ENCODE results near the gene NRCAM.

The NRCAM gene

DNA sequence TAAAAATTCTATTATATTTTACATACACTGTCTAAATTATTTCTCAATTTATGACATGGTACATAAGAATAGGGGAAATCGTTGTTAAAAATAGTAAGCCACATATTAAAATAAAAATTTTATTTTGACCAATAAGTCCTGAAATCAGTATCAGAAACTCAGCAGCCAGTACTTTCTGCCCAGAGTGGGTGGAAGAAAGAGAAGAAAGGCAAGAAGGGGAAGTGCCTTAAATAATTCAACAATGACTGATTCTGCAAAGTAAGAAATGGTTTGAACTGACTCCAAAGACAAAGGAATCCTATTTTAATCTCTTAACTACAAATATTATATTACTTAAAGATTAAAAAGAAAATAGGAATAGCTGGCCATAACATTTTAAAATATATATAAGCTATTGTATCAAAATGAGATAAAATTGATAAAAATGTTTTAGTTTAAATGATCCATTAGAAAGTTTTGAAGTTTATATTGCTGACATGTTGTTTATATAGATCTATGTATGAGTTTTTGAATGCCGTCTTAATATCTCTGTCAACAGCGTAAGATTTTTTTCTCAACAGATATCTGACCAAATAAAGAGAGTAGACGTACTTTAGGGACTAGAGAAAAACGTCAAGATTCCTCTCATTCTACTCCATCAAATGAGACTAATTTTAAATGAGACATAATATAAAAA lies 30.2 kb upstream of the NRCAM start:
- Histone ChIP-seq H3K4me3 (ENCODE audit: low read depth, low read length) (no peak overlapping the region), H3K9me3 (ENCODE audit: control insufficient read depth, insufficient read depth, low read depth, low read length) (no peaks in the 10 kb centered on the region), H3K27ac (ENCODE audit: extremely low read depth, low read depth, low read length) (no peak overlapping the region), H3K4me1 (ENCODE audit: control insufficient read depth, insufficient read depth, low read length) (no peaks in the 10 kb centered on the region), H3K36me3 (ENCODE audit: control insufficient read depth in 2 of 2, insufficient read depth in 1 of 2, low read length in 2 of 2) (peaks cover 0 to 3% of the 10 kb centered on the region in 2 experiments; a peak in 1 of 3 replicates)
- ChIA-PET CTCF (interaction anchor here (0.7 to 1.4 kb wide), 3 partner anchors 11 to 352 kb away, joined by 4 to 13 read pairs (median 5); no protein-coding TSS in a partner anchor), POLR2A (no interaction called here)
- TF ChIP-seq ZNF16 (tag by site-specific recombination; IDR thresholded peaks at IDR 0.05; ENCODE audit: low read depth) (no peak), ZNF530 (tag by site-specific recombination; IDR thresholded peaks at IDR 0.05; ENCODE audit: low read depth) (no peak), ZNF184 (tag by site-specific recombination; IDR thresholded peaks at IDR 0.05) (no peak)

DNA sequence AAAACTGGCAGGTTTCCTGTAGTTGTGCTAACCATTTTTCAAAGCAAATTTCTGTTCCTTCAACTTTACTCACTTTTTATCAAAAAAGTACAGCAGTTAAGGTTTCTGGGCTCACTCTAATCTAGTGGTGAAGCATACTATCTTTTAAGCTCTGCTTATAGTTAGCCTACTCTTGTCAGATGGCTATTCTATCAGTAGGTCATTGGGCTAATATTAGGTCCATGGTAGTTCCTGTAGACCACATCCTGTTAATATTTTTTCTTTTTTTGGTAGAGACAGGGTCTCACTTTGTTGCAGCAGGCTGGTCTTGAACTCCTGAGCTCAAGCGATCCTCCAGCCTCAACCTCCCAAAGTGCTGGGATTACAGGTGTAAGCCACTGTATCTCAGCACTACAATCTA lies 27.9 kb upstream of the NRCAM start:
- TF ChIP-seq, protein P1, sequence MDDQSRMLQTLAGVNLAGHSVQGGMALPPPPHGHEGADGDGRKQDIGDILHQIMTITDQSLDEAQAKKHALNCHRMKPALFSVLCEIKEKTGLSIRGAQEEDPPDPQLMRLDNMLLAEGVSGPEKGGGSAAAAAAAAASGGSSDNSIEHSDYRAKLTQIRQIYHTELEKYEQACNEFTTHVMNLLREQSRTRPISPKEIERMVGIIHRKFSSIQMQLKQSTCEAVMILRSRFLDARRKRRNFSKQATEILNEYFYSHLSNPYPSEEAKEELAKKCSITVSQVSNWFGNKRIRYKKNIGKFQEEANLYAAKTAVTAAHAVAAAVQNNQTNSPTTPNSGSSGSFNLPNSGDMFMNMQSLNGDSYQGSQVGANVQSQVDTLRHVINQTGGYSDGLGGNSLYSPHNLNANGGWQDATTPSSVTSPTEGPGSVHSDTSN (CRISPR knock-in tag; IDR thresholded peaks at IDR 0.05), result no peak
- Histone ChIP-seq H3K27ac (ENCODE audit: extremely low read depth, low read depth, low read length) (no peak overlapping the region), H3K9me3 (ENCODE audit: control insufficient read depth, insufficient read depth, low read depth, low read length) (no peaks in the 10 kb centered on the region), H3K4me1 (ENCODE audit: control insufficient read depth, insufficient read depth, low read length) (no peaks in the 10 kb centered on the region), H3K4me3 (ENCODE audit: low read depth, low read length) (no peak overlapping the region), H3K36me3 (ENCODE audit: control insufficient read depth in 2 of 2, insufficient read depth in 1 of 2, low read length in 2 of 2) (peaks cover 0 to 3% of the 10 kb centered on the region in 2 experiments; a peak in 1 of 3 replicates)
- CTCF ChIA-PET, result no interaction called here
- POLR2A ChIA-PET, result no interaction called here

DNA sequence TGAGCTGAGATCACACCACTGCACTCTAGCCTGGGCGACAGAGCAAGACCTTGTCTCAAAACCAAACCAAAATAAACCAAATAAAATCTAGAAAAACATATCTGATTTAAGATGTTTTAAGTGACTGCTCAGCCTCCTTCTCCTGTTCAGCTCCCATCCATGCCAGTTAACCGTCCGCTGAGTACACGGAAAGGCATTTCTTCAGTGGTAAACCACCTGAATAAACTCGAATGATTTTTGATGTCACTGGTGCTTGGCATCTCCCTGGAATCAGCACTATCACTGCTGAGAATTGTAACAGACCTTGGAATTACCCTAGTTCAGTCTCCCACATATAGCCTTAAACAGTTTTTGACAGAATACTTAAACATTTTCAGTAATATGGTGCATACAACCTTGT lies 24.1 kb upstream of the NRCAM start:
- Histone ChIP-seq H3K27ac (ENCODE audit: extremely low read depth, low read depth, low read length) (no peak overlapping the region), H3K4me1 (ENCODE audit: control insufficient read depth, insufficient read depth, low read length) (no peaks in the 10 kb centered on the region), H3K9me3 (ENCODE audit: control insufficient read depth, insufficient read depth, low read depth, low read length) (no peaks in the 10 kb centered on the region), H3K36me3 (ENCODE audit: control insufficient read depth in 2 of 2, insufficient read depth in 1 of 2, low read length in 2 of 2) (peaks cover 0 to 3% of the 10 kb centered on the region in 2 experiments; a peak in 1 of 3 replicates), H3K4me3 (ENCODE audit: low read depth, low read length) (no peak overlapping the region)
- POLR2A ChIA-PET, result no interaction called here
- TF ChIP-seq ZNF548 (tag by site-specific recombination; IDR thresholded peaks at IDR 0.05), result no peak
- TF ChIP-seq TRIM28 (IDR thresholded peaks at IDR 0.05; ENCODE audit: borderline replicate concordance, low read length), result no peak
- TF ChIP-seq ZNF670 (tag by site-specific recombination; IDR thresholded peaks at IDR 0.05; ENCODE audit: low read depth), result no peak
- TF ChIP-seq ZNF155 (tag by site-specific recombination; IDR thresholded peaks at IDR 0.05), result no peak
- TF ChIP-seq SCRT2 (tag by site-specific recombination; IDR thresholded peaks at IDR 0.05), result no peak
- no peak for TF ChIP-seq KLF1 (tag by site-specific recombination; IDR thresholded peaks at IDR 0.05)
- TF ChIP-seq, protein P2, sequence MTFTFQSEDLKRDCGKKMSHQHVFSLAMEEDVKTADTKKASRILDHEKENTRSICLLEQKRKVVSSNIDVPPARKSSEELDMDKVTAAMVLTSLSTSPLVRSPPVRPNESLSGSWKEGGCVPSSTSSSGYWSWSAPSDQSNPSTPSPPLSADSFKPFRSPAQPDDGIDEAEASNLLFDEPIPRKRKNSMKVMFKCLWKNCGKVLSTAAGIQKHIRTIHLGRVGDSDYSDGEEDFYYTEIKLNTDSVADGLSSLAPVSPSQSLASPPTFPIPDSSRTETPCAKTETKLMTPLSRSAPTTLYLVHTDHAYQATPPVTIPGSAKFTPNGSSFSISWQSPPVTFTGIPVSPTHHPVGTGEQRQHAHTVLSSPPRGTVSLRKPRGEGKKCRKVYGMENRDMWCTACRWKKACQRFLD (tag by site-specific recombination; IDR thresholded peaks at IDR 0.05), result no peak
- TF ChIP-seq ZNF146 (tag by site-specific recombination; IDR thresholded peaks at IDR 0.05), result no peak
- TF ChIP-seq ZNF266 (tag by site-specific recombination; IDR thresholded peaks at IDR 0.05; ENCODE audit: low read depth), result no peak
- CTCF ChIA-PET, result interaction anchor here (0.6 to 1.1 kb wide), 2 partner anchors 14 to 390 kb away, joined by 3 read pairs; no protein-coding TSS in a partner anchor

DNA sequence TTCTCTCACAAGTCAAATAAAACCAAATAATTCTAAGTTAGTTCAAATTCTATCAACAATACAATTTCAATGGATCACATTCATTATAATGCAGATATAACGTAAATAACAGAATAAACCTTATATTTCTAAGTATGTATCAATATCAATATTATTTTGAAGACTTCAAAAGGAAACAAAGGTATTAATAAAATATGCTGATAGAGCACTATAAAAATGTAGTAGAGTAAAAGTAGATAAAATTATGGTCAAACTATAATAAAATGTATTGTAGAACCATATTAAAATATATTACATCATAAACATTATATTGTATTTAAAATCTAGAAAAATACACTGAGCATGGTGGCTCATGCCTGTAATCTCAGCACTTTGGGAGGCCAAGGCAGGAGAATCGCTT lies 23.5 kb upstream of the NRCAM start:
- ChIA-PET POLR2A (no interaction called here), CTCF (no interaction called here)
- Histone ChIP-seq H3K4me1 (ENCODE audit: control insufficient read depth, insufficient read depth, low read length) (no peaks in the 10 kb centered on the region), H3K9me3 (ENCODE audit: control insufficient read depth, insufficient read depth, low read depth, low read length) (no peaks in the 10 kb centered on the region), H3K36me3 (ENCODE audit: control insufficient read depth in 2 of 2, insufficient read depth in 1 of 2, low read length in 2 of 2) (peaks cover 0 to 3% of the 10 kb centered on the region in 2 experiments; a peak in 1 of 3 replicates), H3K4me3 (ENCODE audit: low read depth, low read length) (no peak overlapping the region), H3K27ac (ENCODE audit: extremely low read depth, low read depth, low read length) (no peak overlapping the region)
- no peak for TF ChIP-seq ZNF202 (tag by site-specific recombination; IDR thresholded peaks at IDR 0.05; ENCODE audit: borderline replicate concordance)
- no peak for TF ChIP-seq ZNF600 (tag by site-specific recombination; IDR thresholded peaks at IDR 0.05)
- TF ChIP-seq, protein P3, sequence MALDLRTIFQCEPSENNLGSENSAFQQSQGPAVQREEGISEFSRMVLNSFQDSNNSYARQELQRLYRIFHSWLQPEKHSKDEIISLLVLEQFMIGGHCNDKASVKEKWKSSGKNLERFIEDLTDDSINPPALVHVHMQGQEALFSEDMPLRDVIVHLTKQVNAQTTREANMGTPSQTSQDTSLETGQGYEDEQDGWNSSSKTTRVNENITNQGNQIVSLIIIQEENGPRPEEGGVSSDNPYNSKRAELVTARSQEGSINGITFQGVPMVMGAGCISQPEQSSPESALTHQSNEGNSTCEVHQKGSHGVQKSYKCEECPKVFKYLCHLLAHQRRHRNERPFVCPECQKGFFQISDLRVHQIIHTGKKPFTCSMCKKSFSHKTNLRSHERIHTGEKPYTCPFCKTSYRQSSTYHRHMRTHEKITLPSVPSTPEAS (tag by site-specific recombination; IDR thresholded peaks at IDR 0.05), result no peak
- no peak for TF ChIP-seq ZBTB17 (tag by site-specific recombination; IDR thresholded peaks at IDR 0.05)
- TF ChIP-seq ZNF510 (tag by site-specific recombination; IDR thresholded peaks at IDR 0.05; ENCODE audit: insufficient replicate concordance), result no peak
